K562 (cell line): Measurements from ENCODE around the gene NFKBIB. TPM values are rescaled to one million over a fixed set of nuclear protein-coding genes. Genes with fewer than 3 reads are reported as not detected.
A peak's percentile ranks its signal among the peaks of the same experiment; 100 is the strongest.

Experiments used
- ARNT ChIP-seq, 2 experiments: fragments of 450-650 bp; IDR thresholded peaks; 2 replicates each; pipeline ENCODE4 v1.6.1; 2016; ENCODE audit warnings: mild to moderate bottlenecking in 1 of 2
- ASH1L ChIP-seq: fragments of 450-650 bp; IDR thresholded peaks from 2 replicates; pipeline ENCODE4 v1.6.1; 2018; ENCODE audit warnings: borderline replicate concordance, mild to moderate bottlenecking, low read depth; ENCODE audit not compliant: partially characterized antibody
- CREB3 ChIP-seq: fragments of 450-650 bp; conservative IDR thresholded peaks from 2 replicates; pipeline ENCODE4 v1.6.1; 2016; ENCODE audit warnings: missing genetic modification characterization, low read depth, mild to moderate bottlenecking, missing compliant biosample characterization, moderate library complexity
- CREM ChIP-seq: IDR thresholded peaks from 2 replicates; pipeline ENCODE4 v1.6.1; 2014; ENCODE audit warnings: antibody characterized with exemption, low read depth
- CSDE1 ChIP-seq, 2 experiments: fragments of 450-650 bp; IDR thresholded peaks; 2 replicates each; pipeline ENCODE4 v1.6.1; 2016; ENCODE audit warnings: mild to moderate bottlenecking in 1 of 2
- DMBX1 ChIP-seq: fragments of 250-450 bp; sonication (Bioruptor Pico); IDR thresholded peaks from 2 replicates; pipeline ENCODE4 v1.8.0; 2022; ENCODE audit warnings: inconsistent platforms, mild to moderate bottlenecking, moderate library complexity, borderline replicate concordance
- ELF1 ChIP-seq: fragments of 200-800 bp; sonication (Bioruptor generic); IDR thresholded peaks from 2 replicates; pipeline ENCODE4 v1.6.1; 2016; ENCODE audit warnings: missing genetic modification characterization, missing compliant biosample characterization
- EP400 ChIP-seq: fragments of 450-650 bp; IDR thresholded peaks from 2 replicates; pipeline ENCODE4 v1.6.1; 2017; ENCODE audit warnings: antibody characterized with exemption, mild to moderate bottlenecking, moderate library complexity
- ESRRA ChIP-seq: fragments of 450-650 bp; IDR thresholded peaks from 2 replicates; pipeline ENCODE4 v1.6.1; 2014; ENCODE audit warnings: low read depth, mild to moderate bottlenecking, moderate library complexity, borderline replicate concordance
- ETV5 ChIP-seq: sonication (generic); formaldehyde crosslinking; IDR thresholded peaks from 2 replicates; pipeline ENCODE4 v1.4.0; 2020; ENCODE audit warnings: low read depth, mild to moderate bottlenecking, missing genetic modification reagents
- FOXP1 ChIP-seq: sonication (generic); formaldehyde crosslinking; IDR thresholded peaks from 2 replicates; pipeline ENCODE4 v1.8.0; 2022; ENCODE audit warnings: mild to moderate bottlenecking, missing genetic modification reagents
- GATAD2A ChIP-seq: fragments of 450-650 bp; IDR thresholded peaks from 2 replicates; pipeline ENCODE4 v1.6.1; 2017
- HDAC1 ChIP-seq, 2 experiments: fragments of 450-650 bp; IDR thresholded peaks; 2 replicates each; pipeline ENCODE4 v1.6.1; 2016 to 2017; ENCODE audit warnings: inconsistent platforms in 1 of 2, mild to moderate bottlenecking in 1 of 2, moderate library complexity in 1 of 2
- KLF6 ChIP-seq: fragments of 250-450 bp; sonication (Bioruptor Pico); IDR thresholded peaks from 2 replicates; pipeline ENCODE4 v1.4.0; 2020; ENCODE audit warnings: mild to moderate bottlenecking, moderate library complexity, borderline replicate concordance
- MAFF ChIP-seq: IDR thresholded peaks from 2 replicates; pipeline ENCODE4 v1.6.1; 2012; ENCODE audit warnings: low read length, improper control_type of control experiment
- NCOR1 ChIP-seq: fragments of 450-650 bp; IDR thresholded peaks from 2 replicates; pipeline ENCODE4 v1.6.1; 2016; ENCODE audit warnings: mild to moderate bottlenecking, moderate library complexity
- NFYB ChIP-seq: IDR thresholded peaks from 2 replicates; pipeline ENCODE4 v1.6.1; 2011; ENCODE audit warnings: mild to moderate bottlenecking, moderate library complexity; ENCODE audit not compliant: insufficient read length; ENCODE audit errors: extremely low read depth
- NR1H2 ChIP-seq: sonication (generic); formaldehyde crosslinking; IDR thresholded peaks from 2 replicates; pipeline ENCODE4 v1.4.0; 2020; ENCODE audit warnings: mild to moderate bottlenecking, missing genetic modification reagents
- RBM34 ChIP-seq: fragments of 200-400 bp; formaldehyde crosslinking; IDR thresholded peaks from 2 replicates; pipeline ENCODE4 v1.6.1; 2018; ENCODE audit warnings: low read length, borderline replicate concordance; ENCODE audit not compliant: insufficient read depth
- SIN3A ChIP-seq, 2 experiments: fragments of 150-350 bp in 1 of 2; IDR thresholded peaks; 2 replicates each; pipeline ENCODE4 v1.6.1; 2011 to 2016; ENCODE audit warnings: borderline replicate concordance in 2 of 2, low read depth in 2 of 2, low read length in 2 of 2, mild to moderate bottlenecking in 2 of 2, moderate library complexity in 2 of 2; ENCODE audit not compliant: control insufficient read depth in 1 of 2
- SRF ChIP-seq, 2 experiments: fragments of 250-450, 450-650 bp in 1 of 2; sonication (Bioruptor Pico) in 1 of 2; sonication (generic) in 1 of 2; formaldehyde crosslinking; IDR thresholded peaks; 2 replicates each; pipeline versions ENCODE4 v1.5.0 to v1.5.1; 2020 to 2022; ENCODE audit warnings: mild to moderate bottlenecking in 1 of 2, missing genetic modification reagents in 1 of 2
- ZNF449 ChIP-seq: fragments of 250-450 bp; sonication (Bioruptor Pico); IDR thresholded peaks from 2 replicates; pipeline ENCODE4 v1.8.0; 2022; ENCODE audit warnings: moderate library complexity, mild to moderate bottlenecking, inconsistent platforms
- ZNF696 ChIP-seq: fragments of 250-450 bp; sonication (Bioruptor Pico); conservative IDR thresholded peaks from 2 replicates; pipeline ENCODE4 v1.4.0; 2020; ENCODE audit warnings: mild to moderate bottlenecking, moderate library complexity
- ZNF766 ChIP-seq: fragments of 200-800 bp; sonication (Bioruptor generic); conservative IDR thresholded peaks from 2 replicates; pipeline ENCODE4 v1.6.1; 2016; ENCODE audit warnings: missing genetic modification characterization, missing compliant biosample characterization
- polyA plus RNA-seq, 8 experiments: library from polyadenylated mRNA; depleted of rRNA in 4 of 8; stranded (reverse) in 5 of 8; unstranded in 3 of 8; fragments of >200 nt; fragmentation: Nextera tagmentation in 2 of 8; fragmentation: Illumina TruSeq in 1 of 8; extraction: Ambion mirVana in 2 of 8; extraction: Trizol in 1 of 8; gene quantifications; 2 replicates each; pipeline versions ENCODE4 v1.2.1 to v1.2.3, GENCODE V29; 2011 to 2014; ENCODE audit warnings: inconsistent platforms in 1 of 8, missing spikeins in 1 of 8
- total RNA-seq, 7 experiments: library from RNA; depleted of rRNA in 6 of 7; stranded (reverse); fragments of >200 nt in 6 of 7; fragmentation: Illumina TruSeq in 2 of 7; extraction: Trizol in 2 of 7; gene quantifications; 2 replicates each; pipeline versions ENCODE4 v1.2.1 to v1.2.3, GENCODE V29; 2011 to 2021; ENCODE audit warnings: low replicate concordance in 1 of 7
- TF ChIP-seq, protein P1 (sequence below): sonication (generic); formaldehyde crosslinking; IDR thresholded peaks from 2 replicates; pipeline ENCODE4 v1.8.0; 2022; ENCODE audit warnings: missing genetic modification reagents, mild to moderate bottlenecking, moderate library complexity, borderline replicate concordance

The NFKBIB gene
- total and polyA plus RNA-seq, 9 of the 15 experiments (the other 6 are each of a cell fraction or from before 2014, with no cell fraction given), result 1.5 to 44.9 (median 10.4) TPM

DNA sequence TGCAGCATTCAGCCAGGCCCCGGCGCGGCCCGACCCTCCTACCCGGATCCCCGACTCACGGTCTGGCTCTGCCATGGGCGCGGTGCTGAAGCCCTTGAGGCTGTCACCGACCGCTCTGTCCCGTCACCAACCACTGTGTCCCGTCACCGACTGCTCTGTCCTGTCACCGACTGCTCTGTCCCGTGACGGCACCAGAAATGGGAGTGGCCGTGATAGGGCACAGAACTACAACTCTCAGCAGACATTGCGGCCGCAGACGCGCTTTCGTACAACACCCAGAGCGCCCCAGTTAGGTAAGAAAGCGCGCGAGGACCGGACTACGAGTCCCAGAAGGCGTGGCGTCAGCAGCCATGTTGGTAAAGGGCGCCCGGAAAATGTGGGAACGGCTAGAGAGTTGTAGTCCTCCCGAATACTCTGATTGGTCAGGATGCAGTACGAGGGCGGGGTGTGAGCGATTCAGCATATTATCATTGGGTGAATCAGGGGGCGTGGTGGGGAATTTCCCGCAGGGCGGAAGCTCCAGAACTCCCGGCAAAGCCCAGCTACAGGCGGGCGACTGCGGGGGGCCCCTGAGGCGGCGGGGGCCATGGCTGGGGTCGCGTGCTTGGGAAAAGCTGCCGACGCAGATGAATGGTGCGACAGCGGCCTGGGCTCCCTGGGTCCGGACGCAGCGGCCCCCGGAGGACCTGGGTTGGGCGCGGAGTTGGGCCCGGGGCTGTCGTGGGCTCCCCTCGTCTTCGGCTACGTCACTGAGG is at the start of gene NFKBIB, which contains the start of gene SIRT2 (continued):
- TF ChIP-seq GATAD2A (0 out of 2 replicates have a peak, but pooled peaks have one; percentile 61), ZNF449 (CRISPR knock-in tag) (no peak), SIN3A (IDR thresholded peaks at IDR 0.05; ENCODE audit: borderline replicate concordance in 2 of 2, control insufficient read depth in 1 of 2, low read depth in 2 of 2, low read length in 2 of 2) (peak; percentile 58 to 82; a peak in 2 of 4 replicates), NCOR1 (no peak), ELF1 (tag) (peak; percentile 96), NFYB (peak; percentile 95), ESRRA (peak; percentile 73; the same call in 1 of the 2 replicates), RBM34 (no peak), NR1H2 (CRISPR knock-in tag) (no peak), CSDE1 (IDR thresholded peaks at IDR 0.05) (peak in 1 of 2 experiments; percentile 77; a peak in 2 of 4 replicates), KLF6 (CRISPR knock-in tag) (peak; percentile 5; the same call in 1 of the 2 replicates), MAFF (peak; percentile 10; the same call in 1 of the 2 replicates), HDAC1 (IDR thresholded peaks at IDR 0.05) (peak in 1 of 2 experiments; percentile 92; a peak in 2 of 4 replicates), CREM (peak; percentile 99), ASH1L (peak; percentile 94), SRF (CRISPR knock-in tag; IDR thresholded peaks at IDR 0.05) (peak in 1 of 2 experiments; percentile 84; a peak in 2 of 4 replicates), DMBX1 (peak; percentile 69; the same call in 1 of the 2 replicates), FOXP1 (CRISPR knock-in tag) (peak; percentile 49; the same call in 1 of the 2 replicates), EP400 (peak; percentile 80), ZNF766 (CRISPR knock-in tag) (peak; percentile 80), ZNF696 (CRISPR knock-in tag) (no peak), CREB3 (tag) (peak; percentile 73; the same call in 1 of the 2 replicates), ETV5 (peak; percentile 46; the same call in 1 of the 2 replicates), ARNT (IDR thresholded peaks at IDR 0.05) (0 out of 4 replicates have a peak, but pooled peaks of 1 of the 2 experiments have one; percentile 26)
- TF ChIP-seq, protein P1, sequence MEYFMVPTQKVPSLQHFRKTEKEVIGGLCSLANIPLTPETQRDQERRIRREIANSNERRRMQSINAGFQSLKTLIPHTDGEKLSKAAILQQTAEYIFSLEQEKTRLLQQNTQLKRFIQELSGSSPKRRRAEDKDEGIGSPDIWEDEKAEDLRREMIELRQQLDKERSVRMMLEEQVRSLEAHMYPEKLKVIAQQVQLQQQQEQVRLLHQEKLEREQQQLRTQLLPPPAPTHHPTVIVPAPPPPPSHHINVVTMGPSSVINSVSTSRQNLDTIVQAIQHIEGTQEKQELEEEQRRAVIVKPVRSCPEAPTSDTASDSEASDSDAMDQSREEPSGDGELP, result peak; percentile 83
